Fibroblast of pulmonary artery (primary cell): ENCODE measurements around the gene VWF.

Experiments used
- DNase-seq: peaks from one replicate; pipeline ENCODE4 v3.0.0-alpha.2; 2010; ENCODE audit warnings: low read depth
- H3K4me3 ChIP-seq: replicated peaks from 2 replicates; pipeline ENCODE4 v1.5.1; 2011; ENCODE audit warnings: low read depth, mild to moderate bottlenecking, control low read depth, low read length, moderate library complexity
- CTCF ChIP-seq: IDR thresholded peaks from 2 replicates; pipeline ENCODE4 v1.5.1; 2011; ENCODE audit warnings: mild to moderate bottlenecking, control low read depth, low read length, inconsistent platforms; ENCODE audit errors: missing control alignments

Gene VWF

GRCh38 chr12:6036509-6036908 is 88.0 kb downstream of the VWF start:
- H3K4me3 ChIP-seq, result no peak overlapping the region
- no peak for TF ChIP-seq CTCF
- DNase-seq, result no peak

- DNase-seq, result no peak
- TF ChIP-seq CTCF, result no peak
- no peak overlapping the region for H3K4me3 ChIP-seq
Observed at GRCh38 chr12:6034596-6034995, 89.9 kb downstream of the VWF start.

GRCh38 chr12:6033546-6033945 is 90.9 kb downstream of the VWF start:
- no peak overlapping the region for H3K4me3 ChIP-seq
- DNase-seq, result no peak

GRCh38 chr12:6032726-6033125 is 91.7 kb downstream of the VWF start:
- H3K4me3 ChIP-seq, result no peak overlapping the region
- no peak for DNase-seq
- no peak for TF ChIP-seq CTCF

More at GRCh38 chr12:6033546-6033945, 90.9 kb downstream of the VWF start:
- no peak for TF ChIP-seq CTCF

GRCh38 chr12:6031001-6031400 is 93.5 kb downstream of the VWF start:
- TF ChIP-seq CTCF, result no peak
- no peak overlapping the region for H3K4me3 ChIP-seq
- DNase-seq, result no peak

GRCh38 chr12:6030081-6030480 is 94.4 kb downstream of the VWF start:
- TF ChIP-seq CTCF, result no peak
- DNase-seq, result no peak
- no peak overlapping the region for H3K4me3 ChIP-seq

GRCh38 chr12:6029401-6029800 is 95.1 kb downstream of the VWF start:
- TF ChIP-seq CTCF, result no peak
- no peak for DNase-seq
- H3K4me3 ChIP-seq, result no peak overlapping the region
